Colon (tissue), 2 donors: Measurements from ENCODE around the gene SMAP2.

Experiments used
- FAIRE-seq: peaks from 2 replicates; lab custom pipeline; 2012; peaks lifted over from hg19 to GRCh38; lab: Jason Lieb, UNC
- donor health status: control.
- donor health status: control.

The SMAP2 gene

DNA sequence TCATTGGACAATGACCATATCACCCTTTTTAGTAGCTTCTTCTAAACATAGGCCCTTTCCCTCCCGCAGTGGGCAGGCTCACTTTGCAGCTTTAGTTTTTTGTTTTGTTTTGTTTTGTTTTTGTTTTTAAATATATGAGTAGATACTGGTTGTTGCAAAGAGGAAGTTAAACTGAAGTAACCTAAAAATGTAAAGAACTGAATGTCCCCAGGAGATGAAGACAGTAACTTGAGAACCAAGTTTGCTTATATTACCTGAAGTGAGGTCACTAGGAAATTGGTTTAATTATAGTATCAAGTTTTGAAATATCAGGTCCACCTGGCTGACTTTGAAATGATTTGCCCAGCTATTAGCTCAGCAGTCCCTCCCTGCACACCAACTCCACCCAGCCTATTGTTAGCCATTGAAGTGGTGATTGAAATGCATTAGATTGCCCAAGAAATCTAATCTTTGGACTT, 18.2 kb downstream of the SMAP2 start:
- no peak for FAIRE-seq

DNA sequence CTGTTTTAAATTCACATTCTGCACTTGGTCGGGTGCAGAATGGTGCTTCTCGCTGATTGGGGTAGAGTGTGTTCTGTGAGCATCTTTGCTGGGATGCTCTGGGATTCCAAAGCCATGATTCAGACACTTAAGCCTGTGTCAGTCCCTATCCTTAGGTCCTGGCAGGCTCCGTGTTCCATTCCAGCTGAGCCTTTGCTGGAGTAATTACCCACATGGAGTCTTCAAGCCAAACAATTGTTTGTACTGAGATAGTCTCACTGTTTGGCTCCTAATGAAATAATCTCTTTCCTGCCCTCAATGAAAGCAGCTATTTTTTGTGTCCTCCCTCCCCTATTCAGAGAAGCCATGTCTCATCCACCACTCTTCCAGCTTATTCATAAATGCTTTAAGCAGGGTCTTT, 18.7 kb downstream of the SMAP2 start:
- FAIRE-seq = no peak

DNA sequence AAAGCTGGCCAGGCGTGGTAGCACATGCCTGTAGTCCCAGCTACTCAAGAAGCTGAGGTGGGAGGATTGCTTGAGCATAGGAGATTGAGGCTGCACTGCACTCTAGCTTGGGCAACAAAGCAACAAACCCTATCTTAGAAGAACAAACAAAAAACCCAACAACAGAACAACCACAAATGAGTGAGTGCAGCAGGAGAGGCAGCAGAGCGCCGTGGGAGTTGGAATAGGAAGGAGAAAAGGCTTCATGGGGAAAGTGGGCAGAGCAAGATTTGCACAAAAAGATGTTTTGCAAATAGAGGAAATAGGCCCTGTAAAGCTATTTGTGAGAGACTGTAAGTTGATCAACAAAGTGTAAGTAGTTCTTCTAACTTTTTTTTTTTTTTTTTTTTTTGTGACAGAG, 19.6 kb downstream of the SMAP2 start:
- no peak for FAIRE-seq

DNA sequence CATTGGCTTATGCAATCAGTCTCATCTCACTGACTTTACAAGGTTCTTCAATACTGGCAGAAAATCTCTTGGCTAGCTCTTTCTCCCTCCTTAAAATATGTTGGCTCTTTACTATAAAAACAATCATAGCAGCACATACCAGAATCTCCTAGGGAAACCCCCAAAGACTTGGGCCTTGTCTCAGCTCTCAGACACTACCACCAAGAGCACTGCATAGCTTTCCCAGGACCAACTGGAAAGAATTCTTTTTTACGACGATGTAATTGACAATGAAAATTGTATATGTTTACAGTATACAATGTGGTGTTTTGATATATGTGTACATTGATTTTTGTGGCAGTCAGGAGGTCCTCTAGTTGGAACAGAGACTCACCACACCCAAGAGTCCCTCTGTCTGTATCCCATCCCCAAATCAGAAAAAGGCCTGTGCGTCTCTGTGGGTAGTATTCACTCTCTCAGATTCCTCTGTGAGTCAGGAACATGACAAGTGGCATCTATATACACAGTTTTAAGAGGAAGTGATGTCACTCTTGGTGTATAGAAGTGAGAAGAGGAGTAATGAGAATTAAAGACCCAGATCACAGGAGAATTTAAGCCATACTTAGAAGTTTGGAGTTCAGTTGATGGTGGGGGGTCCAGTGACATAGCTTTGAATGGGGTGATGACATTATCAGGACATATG, 21.1 kb downstream of the SMAP2 start:
- no peak for FAIRE-seq

DNA sequence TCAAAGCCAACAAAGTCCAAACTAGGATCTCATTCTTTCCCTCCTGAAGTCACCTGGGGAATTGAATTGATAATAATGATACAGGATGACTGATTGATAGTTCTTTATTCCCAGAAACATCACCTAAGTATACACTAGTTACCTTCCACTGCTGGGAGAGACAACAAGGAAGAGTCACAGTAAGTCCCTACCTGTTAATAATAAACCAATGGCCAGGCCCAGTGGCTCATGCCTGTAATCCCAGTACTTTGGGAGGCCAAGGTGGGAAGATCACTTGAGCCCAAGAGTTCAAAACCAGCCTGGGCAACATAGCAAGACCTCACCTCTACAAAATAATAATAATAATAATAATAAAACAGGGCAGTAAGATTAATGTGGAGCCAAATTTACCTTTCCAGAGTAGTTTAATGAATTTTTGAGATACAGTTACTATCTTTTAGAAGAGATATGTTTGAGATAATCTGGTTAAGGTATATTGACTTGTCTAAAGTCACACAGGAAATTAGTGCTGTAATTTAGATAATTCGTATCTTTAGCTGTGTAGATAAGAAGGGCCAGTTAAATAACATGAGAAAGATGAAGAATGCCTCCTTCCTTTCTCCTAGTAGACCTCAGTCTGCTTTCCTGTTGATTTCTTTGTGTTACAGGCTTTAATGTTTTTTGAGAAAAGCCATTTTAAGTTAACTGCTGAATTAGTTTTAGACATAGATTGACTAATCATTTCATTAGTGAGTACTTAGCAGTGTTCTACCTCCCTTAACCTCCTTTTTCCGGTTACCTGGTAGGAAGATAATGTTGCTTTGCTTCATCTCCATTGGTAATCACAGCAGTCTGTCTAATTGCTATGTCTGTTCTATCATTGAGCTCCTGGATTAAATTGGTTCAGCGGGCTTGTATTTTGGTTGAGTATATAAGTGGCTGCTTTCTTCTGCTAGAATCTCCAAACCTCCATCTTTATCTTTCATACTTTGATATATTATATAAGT, 22.0 kb downstream of the SMAP2 start:
- FAIRE-seq = no peak

DNA sequence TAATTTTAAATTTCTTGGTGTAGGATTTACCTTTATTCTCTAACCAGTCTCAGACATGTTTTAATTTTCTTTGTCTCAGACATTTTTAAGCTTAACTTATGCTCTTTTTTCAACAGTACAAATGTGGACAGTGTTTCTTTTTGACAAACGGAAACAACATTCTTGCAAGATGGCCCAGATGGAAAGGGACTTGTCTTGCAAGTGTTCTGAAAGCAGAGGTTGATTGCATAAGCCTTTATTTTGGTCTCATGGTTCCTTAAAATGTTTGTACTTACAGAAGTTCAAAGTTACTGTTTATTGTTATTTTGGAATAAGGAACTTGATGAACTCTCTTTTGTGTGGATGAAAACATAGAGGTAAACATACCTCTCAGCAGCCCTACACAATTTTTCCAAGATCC, 22.9 kb downstream of the SMAP2 start:
- no peak for FAIRE-seq

DNA sequence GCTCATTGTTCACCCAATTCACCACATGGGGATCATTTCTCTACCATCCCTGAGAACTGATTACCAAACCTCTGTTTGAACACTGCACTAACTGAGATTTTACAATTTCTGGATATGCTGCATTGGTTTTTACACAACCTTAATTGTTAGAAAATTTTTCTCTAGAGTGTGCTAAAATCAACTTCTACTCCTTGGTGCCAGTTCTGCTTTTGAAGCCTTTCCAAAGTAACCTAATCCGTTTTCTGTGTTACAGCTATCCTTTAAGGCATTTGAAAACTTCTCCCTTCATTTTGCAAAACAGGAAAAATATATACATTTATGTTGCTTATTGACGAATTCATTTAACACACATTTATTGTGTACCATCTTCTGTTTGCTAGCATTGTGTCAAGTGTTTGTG, 23.7 kb downstream of the SMAP2 start:
- FAIRE-seq = no peak

DNA sequence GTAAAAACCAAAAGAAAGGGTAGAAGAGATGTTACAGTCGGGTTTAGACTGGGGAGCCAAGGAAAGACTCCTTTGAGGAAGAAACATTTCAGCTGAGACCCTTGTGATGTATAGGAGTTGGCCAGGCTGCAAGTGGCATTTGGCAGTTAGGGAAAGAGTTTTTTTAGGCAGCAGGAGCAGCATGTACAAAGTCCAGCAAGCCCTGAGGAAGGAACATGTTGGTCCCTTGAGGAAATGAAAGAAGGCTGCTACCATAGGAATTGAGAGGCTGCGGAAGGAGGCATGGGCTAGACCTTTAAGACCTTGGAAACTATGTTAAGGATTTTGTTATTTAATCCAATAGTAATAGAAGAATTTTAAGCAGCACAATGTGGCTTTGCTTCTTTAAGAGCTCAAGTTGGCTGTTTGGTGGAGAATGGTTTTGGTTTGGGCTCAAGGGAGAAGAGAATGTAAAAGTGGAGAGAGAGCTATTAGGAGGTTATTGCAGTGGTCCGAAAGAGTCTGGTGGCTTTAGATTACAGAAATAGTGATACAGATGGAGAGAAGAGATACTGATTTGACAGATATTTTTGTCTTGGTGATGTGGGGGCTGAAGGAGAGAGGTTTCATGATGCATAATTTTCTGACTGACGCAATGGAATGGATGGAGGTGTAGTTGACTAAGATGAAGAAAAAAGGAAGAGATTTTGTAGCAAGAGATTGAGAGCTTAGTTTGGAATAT, 26.6 kb downstream of the SMAP2 start:
- no peak for FAIRE-seq

DNA sequence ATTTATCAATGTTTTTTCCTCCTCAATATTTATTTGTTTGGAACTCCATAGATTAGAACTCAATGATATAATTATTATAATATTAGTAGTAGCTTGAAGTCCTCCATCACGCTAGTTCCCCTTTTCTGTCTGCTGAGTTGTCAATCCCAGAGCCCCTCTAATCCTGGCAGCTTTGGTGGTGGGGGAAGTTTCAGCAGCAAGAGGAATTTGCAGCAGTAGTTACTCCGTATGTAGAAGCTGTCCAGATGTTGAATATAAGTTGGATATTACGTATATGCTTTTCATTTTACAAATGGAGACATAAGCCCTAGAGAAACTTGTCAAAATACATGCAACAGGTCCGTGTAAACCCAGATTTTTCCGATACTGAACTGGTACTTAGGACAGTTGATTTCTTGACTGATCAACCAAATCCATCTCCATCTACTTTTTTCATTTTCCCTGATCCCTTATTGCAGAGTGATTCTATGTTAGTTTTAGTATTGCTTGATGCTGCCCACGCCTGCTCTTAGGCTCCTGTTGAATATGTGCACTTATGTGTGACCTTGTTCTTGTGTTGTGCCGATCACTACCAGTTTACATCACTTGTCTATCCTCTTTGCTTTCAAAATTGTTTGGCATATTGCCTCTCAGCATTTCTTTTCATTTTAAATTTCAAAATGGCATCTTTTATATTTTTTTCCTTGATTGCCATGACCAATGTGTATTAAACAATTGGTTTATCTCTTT, 28.1 kb downstream of the SMAP2 start:
- no peak for FAIRE-seq

DNA sequence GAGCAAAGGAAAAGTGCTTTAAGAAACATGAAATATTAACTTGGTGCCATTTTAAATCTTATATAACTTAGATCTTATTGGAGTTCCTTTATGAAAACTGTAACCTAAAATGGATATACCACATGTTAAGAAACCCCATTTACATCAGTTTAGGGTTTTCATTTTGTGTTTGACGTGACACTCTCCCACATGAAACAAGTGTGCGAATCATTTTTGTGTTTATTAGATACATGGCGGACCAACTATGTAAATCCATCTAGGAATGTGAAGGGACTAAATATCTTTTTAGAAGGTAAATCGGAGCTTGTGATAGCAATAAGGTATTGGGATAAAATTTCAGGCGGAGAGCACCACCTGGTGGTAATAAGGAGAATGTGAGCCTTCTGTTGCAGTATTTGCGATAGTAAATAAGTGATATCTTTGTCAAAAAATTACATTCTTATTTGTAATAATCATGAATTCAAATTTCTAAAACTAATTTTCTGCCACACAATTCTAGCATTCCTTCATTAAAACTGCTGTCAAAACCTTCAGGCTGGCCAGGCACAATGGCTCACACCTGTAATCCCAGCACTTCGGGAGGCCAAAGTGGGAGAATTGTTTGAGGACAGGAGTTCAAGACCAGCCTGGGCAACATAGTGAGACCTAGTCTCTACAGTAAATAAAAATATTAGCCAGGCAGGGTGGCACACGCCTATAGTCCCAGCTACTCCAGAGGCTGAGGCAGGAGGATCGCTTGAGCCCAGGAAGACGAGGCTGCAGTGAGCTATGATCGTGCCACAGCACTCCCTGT, 31.3 kb downstream of the SMAP2 start:
- FAIRE-seq = peak; percentile 64

DNA sequence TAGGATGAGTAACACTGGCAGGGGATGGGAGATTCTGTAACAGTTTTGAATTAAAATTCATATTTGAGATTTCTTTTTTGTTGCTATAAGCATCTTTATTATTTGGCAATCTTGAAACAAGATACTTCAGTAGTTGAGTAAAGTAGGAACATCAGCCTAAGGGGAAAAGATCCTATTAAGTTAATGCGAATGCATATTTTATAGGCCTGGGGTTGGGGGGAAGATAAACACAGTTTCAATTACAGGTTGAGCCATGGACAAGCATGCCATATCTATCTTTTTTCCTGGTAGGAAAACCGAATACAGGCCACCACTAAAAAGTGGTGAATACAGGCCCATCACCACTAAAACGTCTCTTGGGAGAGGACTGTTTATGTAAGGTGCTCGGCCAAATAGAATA, 32.3 kb downstream of the SMAP2 start:
- no peak for FAIRE-seq

DNA sequence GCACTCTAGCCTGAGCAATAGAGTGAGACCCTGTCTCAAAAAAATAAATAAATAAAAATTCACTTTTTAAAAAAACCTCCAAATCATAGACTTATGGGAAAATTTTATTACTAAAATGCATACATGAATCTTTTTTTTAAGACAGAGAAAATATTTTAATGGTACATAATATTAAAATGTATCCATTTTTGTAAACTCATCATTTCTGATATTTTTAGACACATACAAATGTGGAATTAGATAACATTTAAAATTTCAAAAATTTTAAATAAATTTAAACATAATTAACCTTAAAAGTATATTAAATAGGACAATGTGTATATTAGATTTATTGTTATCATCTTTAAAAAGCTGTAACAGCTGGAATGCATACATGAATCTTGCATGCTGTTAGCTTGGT, 33.9 kb downstream of the SMAP2 start:
- no peak for FAIRE-seq

DNA sequence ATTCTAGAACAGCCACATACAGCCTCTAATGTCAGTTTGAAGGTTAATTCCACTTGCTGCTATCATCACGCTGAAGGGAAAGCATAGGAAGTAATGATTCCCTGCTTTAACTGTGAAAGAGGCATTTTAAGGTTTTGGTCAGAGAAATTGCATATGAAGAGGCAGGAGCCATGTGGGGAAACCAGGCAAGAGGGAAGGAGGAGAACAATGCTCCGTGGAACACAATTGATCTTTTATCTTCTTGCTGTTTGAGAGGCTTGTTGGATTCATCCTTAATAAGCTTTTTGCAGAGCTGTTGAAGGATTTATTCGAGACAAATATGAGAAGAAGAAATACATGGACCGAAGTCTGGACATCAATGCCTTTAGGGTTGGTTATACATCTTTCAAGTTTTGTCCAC, 35.9 kb downstream of the SMAP2 start:
- FAIRE-seq = no peak

DNA sequence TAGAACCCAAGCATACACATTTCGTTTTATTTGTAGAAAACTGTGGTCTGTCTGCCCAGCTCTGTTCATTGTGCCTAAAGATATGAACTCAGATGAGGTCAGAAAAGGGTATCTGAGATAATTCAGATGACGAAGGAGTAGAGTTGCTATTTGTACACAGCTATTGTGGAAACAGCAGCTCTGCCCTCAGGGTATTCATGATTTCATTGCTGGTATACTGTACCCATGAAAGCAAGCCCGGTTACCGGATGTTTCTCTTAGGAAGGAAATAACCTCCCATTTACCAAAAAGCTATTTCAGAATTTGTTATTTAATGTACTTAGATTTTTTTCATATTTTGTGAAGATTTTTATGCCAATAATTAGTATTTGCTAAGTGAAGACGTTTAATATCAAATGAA, 37.8 kb downstream of the SMAP2 start:
- no peak for FAIRE-seq

DNA sequence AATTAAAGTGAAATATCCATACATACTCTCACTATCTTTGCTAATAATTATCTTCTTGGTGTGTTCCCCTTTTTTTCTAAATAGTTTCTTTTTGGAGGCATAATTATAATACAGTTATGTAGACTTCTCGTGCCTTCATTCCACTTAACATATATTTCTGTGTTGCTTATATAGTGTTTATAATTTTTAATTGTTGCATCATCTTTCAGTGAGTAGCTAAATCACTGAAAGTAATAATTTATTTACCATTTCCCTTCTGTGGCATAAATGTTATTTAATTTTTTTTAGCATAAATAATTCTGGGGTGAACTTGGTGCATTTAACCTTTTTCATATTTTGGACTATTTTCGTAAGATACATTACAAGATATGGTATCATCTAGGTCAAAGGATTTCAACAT, 38.3 kb downstream of the SMAP2 start:
- no peak for FAIRE-seq

DNA sequence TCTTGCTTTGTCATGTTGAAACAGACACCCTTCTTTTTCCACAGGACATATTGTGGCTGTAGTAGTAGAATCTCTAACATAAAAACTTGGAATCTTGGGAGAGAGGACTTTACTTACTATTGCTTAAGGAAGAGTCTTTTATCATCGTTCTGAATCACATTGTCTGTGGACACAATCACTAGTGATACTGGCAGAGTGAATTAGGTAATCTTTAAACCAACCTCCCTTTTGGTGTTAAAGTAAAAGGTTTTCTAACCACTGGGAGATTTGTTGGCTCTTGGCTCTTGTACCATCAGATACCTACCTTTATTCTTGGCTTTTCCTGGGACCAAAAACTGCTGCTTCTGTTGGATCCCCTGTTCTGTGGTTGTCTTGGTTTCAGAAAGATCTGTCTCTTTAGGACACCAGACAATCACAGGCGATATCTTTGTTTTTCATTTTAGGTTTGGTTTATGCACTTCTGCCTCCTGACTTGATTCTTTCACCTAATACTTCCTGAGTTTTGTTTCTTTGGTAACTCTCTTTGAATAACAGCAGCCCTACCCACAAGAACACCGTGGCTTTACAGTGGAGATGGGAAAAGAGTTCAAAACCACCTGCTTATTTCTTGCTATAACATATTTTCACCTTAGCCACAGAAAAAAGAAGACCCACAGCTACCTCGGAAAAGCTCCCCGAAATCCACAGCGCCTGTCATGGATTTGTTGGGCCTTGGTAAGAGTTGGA, 40.2 kb downstream of the SMAP2 start:
- FAIRE-seq = no peak

DNA sequence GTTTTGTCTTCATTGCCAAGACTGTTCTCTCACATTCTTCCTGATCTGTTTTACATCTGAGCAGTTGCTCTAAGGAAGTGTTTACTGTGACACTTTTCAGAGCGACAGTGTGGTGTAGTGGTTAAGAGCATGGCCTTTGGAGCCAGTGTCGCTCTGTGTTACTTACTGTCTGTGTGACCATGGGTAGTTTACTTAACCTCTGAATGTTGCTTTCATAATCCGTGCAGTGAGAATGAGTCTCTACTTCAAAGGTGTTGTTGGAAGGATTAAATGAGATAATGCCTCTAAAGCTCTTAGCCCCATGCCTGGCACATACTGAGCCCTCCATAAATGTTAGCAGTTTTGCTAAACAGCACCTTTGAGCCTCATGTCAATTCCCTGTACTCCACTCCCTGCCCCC, 40.8 kb downstream of the SMAP2 start:
- no peak for FAIRE-seq

DNA sequence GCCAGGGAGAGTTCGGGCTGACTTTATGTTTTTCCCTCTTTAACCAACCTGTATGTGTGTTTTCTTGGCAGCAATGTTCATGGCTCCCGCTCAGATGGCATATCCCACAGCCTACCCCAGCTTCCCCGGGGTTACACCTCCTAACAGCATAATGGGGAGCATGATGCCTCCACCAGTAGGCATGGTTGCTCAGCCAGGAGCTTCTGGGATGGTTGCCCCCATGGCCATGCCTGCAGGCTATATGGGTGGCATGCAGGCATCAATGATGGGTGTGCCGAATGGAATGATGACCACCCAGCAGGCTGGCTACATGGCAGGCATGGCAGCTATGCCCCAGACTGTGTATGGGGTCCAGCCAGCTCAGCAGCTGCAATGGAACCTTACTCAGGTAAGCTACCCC, 43.2 kb downstream of the SMAP2 start:
- no peak for FAIRE-seq

DNA sequence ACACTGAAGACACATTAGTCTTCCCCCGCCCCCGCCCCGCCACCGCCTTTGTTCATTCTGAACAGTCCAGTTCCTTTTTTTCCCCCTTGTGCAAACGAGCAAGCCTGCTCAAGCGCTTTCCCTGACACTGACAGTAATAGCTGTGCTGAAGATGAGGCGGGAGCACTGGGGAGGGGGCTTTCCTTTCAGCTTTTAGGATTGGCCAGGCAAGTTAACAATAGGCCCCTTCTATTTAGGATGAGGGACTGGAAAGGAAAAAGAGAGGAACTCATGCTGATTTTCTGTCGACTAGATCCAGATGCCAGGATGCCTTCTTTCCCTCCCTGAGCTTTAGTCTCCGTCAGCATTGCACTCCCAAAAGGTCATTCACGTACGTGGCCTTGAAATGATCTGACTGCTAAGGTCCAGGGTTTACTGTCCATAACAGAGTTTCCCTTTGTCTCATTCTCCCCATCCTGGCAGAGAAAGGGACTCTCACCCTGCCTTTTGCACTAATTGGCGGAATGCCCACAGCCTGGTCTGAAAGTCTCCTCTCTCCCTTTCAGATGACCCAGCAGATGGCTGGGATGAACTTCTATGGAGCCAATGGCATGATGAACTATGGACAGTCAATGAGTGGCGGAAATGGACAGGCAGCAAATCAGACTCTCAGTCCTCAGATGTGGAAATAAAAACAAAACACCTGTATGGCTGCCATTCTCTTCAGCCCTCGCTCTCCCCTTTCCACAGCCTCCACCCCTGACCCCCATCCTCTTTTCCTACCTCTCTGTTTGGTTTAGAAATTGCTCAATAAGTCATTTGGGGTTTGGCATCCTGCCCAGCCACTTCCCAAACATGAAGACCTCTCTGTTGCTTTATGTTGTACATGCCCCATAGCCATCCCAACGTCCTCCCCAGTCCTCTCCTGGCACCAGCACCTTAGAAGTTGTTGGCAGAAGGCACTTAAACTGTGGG, 48.2 kb downstream of the SMAP2 start:
- no peak for FAIRE-seq
